GM12801 (cell line): Measurements from ENCODE around the gene TYROBP.

Source experiments
- CTCF ChIP-seq: IDR thresholded peaks from one replicate; pipeline ENCODE4 v1.5.1; 2011; ENCODE audit warnings: control low read depth; ENCODE audit not compliant: insufficient read length; ENCODE audit errors: extremely low read depth

TYROBP gene

DNA sequence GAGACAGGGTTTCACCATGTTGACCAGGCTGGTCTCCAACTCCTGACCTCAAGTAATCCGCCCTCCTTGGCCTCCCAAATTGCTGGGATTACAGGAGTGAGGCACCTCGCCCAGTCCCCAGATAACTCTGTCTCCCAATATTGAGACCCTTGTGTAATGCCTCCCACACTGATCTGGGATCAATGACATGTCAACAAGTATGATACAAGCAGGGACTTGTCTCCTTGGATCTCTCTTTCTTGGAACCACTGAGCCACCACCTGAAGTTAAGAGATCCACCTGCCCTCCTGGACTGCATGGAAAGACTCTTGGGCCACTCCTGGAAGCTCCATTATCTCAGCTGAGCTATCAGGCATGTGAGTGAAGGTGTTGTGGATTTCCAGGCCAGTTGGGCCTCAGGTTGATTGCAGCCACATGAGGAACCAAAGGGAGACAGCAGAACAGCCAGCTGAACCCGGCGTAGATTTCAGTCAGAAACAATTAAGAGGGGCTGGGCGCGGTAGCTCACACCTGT is 22.8 kb downstream of the TYROBP start:
- no peak for TF ChIP-seq CTCF

GRCh38 chr19:35883882-35884281 is 24.2 kb downstream of the TYROBP start:
- TF ChIP-seq CTCF, result no peak

DNA sequence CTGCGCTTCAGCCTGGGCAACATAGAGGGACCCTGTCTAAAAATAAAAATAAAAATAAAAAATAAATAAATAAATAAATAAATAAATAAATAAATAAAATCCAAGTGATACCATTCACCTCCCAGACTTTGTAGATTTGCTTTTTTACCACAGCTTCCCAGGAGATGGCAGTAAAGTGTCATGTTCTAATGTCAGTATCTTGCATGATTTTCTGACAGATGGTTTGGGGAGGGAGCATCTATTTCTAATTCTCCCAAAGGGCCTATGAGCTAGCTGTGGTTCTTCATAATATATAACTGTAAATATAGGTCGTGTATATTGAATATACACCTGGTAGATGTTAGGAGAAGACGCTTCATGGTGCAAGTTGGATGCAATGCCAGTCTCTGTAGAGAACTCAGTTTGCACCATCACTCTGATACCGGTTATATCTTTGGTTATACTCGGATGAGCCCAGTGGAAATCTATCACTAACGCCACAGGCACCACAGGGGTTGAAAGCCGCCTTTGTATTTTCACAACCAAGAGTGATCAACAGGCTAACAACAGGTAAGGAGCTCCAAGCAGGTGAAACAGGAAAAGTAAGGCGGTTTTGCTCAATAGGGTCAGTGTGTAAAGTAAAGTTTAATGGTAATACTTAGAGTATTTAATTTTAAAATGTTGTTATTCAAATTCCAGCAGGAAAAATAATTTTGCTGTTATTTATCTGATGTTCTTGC is 25.8 kb downstream of the TYROBP start:
- TF ChIP-seq CTCF, result no peak

DNA sequence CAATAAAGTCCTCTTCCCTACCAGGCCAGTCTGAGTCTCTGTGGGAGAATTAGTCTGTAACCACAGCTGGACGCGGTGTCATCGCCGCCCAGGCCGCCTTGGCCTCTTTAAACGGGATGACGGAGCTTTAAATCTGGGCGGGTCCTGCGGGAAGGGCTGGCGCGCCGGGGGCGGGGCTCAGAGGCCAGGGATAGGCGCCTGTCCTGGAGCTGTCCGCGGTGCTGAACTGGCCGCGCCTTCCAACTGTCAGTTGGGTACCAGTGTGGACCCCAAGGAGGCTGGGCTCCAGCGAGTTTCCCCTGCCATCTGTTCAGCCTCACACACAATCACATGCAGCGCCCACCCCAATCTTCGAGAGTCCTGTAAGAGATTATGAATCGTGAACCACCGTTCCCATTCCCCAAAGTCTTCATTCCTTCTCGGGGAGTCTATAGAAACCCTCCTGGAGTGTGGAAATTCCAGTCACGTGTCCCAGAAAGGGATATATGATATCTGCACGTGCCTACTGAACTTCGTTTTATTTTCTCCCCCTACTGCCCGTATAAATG is 28.3 kb downstream of the TYROBP start:
- no peak for TF ChIP-seq CTCF

DNA sequence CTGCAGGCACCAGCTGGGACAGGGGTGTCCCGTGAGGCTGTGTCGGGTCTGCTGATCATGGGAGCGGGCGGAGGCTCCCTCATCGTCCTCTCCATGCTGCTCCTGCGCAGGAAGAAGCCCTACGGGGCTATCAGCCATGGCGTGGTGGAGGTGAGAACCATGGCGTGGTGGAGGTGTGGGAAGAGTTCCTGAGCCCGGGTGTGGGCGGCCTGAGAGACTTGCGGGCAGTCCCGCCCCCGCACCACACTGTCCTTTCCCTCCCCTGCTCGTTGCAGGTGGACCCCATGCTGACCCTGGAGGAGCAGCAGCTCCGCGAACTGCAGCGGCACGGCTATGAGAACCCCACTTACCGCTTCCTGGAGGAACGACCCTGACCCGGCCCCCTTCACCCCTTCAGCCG is 29.0 kb downstream of the TYROBP start:
- no peak for TF ChIP-seq CTCF

GRCh38 chr19:35874392-35874930 is 33.6 kb downstream of the TYROBP start:
- no peak for TF ChIP-seq CTCF

DNA sequence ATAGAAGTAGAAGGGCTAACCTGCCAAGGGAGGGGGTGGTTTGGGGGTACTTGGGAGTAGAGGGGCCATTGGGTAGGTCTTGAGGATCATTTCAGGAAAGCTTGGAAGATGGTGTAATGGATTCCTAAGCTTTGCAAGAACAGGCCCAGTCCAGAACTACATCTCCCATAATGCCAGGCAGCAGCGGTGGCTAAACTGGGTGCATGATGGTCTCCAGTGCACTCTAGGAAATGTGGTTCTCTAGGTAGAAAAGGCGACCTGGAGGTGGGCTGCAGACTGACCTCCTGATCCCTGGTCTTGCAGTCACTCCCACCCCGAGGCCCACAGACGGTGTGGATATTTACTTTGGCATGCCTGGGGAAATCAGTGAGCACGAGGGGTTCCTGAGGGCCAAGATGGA is 35.9 kb downstream of the TYROBP start:
- TF ChIP-seq CTCF, result no peak
